Astrocyte of the spinal cord (primary cell): Measurements from ENCODE around the gene UVRAG.
"Not testable (repeated sequence)": the region's sequence is repeated elsewhere in the genome, so short reads cannot be mapped to it uniquely, and the experiment has no call there.

Experiments used
- DNase-seq: peaks from one replicate; pipeline ENCODE4 v3.0.0; 2011; ENCODE audit warnings: low read depth, low spot score
- H3K4me3 ChIP-seq: 2 replicates; pipeline ENCODE4 v1.5.1; 2011; ENCODE audit warnings: low read depth, mild to moderate bottlenecking, low read length, moderate library complexity
- in situ Hi-C: cut with HindIII; loops from 2 replicates; pipeline ENCODE4 v1.10.0; 2017; ENCODE audit warnings: low sequenced_read_pairs
- TF ChIP-seq, protein P1 (sequence below): IDR thresholded peaks from 2 replicates; pipeline ENCODE4 v1.5.1; 2012; ENCODE audit warnings: low read depth, mild to moderate bottlenecking, low read length, inconsistent platforms

Gene UVRAG

DNA sequence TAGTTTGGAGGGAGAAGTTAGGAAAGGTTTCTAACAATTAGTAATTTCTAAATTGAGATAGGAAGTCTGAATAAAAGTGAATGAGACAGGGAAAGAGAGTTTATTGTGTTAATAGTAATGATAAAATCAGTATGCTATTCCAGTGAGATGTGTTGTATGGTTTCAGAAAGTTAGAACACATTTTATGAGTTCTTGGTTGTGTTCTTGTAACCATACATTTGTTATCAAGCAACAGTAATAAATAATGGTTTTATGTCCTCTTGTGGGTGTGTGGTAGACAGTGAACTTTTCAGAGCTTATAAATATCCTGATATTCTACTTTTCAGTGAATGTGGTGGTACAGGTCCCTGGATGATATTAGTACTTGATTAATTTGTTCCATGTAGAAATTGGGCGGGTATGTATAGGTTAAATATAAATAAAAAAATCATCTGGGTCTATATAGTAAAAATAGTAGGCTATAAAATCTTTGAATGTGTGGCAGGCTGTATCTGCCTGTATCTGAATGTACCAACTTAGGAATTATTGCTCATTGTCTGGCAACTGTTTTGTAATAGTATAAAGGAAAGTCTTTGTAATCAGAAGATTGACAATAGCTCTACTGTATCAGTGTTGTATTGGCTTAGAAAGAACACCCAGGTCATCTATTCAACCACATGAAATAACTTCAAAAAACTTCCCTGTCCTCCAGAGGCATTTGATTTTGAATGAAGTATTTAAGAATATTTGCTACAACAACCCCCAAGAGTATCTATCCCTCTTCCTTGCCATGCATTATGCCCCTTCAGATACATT lies 54.8 kb downstream of the UVRAG start:
- H3K4me3 ChIP-seq: no peak overlapping the region
- no peak for DNase-seq
- TF ChIP-seq, protein P1, sequence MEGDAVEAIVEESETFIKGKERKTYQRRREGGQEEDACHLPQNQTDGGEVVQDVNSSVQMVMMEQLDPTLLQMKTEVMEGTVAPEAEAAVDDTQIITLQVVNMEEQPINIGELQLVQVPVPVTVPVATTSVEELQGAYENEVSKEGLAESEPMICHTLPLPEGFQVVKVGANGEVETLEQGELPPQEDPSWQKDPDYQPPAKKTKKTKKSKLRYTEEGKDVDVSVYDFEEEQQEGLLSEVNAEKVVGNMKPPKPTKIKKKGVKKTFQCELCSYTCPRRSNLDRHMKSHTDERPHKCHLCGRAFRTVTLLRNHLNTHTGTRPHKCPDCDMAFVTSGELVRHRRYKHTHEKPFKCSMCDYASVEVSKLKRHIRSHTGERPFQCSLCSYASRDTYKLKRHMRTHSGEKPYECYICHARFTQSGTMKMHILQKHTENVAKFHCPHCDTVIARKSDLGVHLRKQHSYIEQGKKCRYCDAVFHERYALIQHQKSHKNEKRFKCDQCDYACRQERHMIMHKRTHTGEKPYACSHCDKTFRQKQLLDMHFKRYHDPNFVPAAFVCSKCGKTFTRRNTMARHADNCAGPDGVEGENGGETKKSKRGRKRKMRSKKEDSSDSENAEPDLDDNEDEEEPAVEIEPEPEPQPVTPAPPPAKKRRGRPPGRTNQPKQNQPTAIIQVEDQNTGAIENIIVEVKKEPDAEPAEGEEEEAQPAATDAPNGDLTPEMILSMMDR: no peak
- in situ Hi-C loops: no loop called here

DNA sequence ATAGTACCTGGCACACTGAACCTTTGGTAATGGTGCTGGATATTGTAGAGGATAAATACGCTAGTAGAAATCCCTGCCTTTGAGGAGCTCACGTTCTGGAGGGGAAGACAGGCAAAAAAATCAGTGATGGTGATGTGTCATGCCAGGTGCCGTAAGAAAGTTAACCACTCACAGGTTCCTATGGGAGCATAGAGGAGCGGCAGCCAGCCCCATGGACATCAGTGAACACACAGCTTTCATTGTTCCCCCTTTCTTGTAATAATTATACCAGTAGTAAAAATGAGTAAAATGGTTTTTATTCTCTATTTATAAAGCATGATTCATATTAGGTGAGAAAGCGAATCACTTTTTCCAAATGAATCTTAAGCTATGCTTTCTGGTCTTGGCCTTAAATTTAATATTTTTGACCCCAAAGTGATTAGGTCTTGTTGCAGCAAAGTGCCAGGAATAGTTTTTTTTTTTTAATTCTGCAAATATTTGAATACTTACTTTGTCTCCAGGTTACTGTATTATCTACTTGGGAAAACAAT lies 57.9 kb downstream of the UVRAG start:
- in situ Hi-C loops: no loop called here
- no peak for DNase-seq
- no peak overlapping the region for H3K4me3 ChIP-seq
- TF ChIP-seq, protein P1: no peak

DNA sequence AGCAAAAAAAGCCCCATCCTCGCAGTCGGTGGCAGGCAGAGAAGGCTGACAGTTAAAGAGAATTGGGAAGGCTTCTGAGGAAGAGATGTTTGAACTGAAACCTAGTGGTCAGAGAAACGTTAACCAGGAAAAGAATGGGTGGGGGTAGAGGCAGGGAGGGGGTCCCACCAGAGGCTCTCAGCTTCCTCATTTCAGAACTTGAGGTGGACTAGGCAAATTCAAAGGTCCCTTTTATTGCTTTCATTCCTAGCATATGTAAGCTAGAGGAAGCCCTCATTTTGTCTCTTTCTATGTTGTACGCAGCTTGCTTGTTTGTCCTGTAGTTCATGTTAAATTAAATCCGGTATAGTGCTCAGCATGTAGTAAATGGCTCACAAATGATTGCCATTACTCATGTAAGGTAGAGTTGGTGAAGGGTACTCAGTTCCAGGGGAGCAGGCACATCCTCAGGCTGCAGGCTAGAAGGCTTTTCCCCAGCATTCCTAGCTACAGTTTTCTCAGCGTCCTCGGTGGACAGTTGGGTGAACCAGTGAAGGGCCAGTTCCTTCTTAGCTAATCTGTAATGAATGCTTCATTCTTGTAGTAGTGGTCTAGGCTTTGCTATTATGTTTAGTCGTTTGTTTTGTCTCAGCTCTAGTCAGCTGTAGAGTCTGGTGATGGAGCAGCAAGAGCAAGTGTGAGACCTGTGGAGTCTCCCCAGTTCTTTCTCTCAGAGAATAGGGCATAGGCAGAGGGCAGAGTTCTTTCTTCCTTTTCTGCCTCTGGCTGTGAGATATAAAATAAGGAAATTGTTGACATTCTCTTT lies 58.6 kb downstream of the UVRAG start:
- in situ Hi-C loops: no loop called here
- DNase-seq: no peak
- TF ChIP-seq, protein P1: no peak
- no peak overlapping the region for H3K4me3 ChIP-seq

DNA sequence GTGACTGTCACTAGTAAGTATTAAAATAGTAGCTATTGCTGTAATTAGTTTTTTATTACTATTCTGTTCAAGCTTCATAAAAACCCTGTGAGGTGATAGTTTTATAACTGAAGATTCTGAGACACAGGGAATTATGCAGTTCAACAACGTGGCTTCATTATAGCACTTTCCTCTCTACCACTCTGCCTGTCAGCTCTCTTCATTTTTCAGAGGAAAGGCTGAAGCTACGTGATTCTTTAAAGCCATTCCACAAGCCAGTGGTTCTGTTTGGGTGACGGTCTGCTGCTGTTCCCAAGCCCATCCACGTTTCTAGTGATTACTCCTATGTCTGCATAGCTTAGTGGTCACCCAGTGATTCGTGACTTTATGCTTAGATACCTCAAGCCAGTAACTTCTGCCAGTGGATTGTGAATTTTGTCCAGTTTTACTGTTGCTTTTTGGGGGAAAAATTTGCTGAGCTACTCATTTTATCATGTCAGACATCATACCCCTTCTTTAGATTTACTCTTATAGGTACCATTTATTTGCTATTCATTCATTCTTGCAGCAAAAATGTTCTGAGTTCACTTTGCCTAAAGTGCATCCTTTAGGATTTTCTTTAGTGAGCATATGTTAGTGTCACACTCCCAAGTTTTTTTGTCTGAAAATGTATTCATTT lies 59.8 kb downstream of the UVRAG start:
- TF ChIP-seq, protein P1: no peak
- in situ Hi-C loops: no loop called here
- no peak for DNase-seq
- H3K4me3 ChIP-seq: no peak overlapping the region

DNA sequence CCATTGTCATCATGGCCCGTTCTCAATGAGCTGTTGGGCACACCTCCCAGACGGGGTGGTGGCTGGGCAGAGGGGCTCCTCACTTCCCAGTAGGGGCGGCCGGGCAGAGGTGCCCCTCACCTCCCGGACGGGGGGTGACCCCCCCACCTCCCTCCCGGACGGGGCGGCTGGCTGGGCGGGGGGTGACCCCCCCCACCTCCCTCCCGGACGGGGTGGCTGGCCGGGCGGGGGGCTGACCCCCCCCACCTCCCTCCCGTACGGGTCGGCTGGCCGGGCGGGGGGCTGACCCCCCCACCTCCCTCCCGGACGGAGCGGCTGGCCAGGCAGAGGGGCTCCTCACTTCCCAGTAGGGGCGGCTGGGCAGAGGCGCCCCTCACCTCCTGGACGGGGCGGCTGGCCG lies 62.3 kb downstream of the UVRAG start:
- DNase-seq, in situ Hi-C loops, H3K4me3 ChIP-seq: not testable (repeated sequence)

DNA sequence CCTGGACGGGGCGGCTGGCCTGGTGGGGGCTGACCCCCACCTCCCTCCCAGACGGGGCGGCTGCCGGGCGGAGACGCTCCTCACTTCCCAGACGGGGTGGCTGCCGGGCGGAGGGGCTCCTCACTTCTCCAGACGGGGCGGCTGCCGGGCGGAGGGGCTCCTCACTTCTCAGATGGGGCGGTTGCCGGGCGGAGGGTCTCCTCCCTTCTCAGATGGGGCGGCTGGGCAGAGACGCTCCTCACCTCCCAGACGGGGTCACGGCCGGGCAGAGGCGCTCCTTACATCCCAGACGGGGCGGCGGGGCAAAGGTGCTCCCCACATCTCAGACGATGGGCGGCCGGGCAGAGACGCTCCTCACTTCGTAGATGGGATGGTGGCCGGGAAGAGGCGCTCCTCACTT lies 62.9 kb downstream of the UVRAG start:
- in situ Hi-C loops, DNase-seq, H3K4me3 ChIP-seq: not testable (repeated sequence)

DNA sequence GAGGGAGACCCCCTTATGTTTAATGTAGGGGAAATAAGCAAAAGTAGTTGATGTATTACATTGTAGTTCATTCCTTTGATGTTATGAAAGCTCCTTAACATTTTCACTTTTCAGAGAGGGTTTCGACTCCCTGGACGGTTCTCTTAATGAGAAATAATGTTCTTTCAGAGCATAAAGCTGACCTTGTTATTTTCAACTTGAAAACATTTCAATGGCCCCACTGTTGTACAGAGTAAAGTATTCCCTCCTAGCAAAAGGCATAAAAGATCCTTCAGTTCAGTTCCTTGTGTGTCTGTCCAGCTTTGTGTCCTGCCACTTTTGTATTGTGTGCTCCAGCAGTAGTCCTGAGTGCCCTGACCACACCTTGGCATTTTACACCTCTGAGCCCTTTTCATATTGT lies 63.9 kb downstream of the UVRAG start:
- TF ChIP-seq, protein P1: no peak
- no peak overlapping the region for H3K4me3 ChIP-seq
- DNase-seq: no peak
- in situ Hi-C loops: no loop called here
